ENCODE measurements around the gene CCL13.

The CCL13 gene

DNA sequence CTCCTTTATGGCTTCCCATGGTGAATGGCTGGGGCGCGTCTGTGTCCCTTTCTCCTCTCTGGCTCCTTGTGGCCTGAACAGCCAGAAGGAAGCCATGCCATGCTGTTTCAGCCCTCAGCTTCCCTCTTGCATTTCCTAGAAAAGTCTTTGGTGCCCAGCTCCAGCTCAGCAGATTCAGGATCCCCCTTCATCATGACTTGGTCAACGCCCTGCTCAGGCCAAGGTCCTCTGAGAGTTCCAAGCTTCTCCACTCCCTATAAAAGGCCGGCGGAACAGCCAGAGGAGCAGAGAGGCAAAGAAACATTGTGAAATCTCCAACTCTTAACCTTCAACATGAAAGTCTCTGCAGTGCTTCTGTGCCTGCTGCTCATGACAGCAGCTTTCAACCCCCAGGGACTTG is at the start of gene CCL13:
TSS of gene CCL13 (plus strand) at position 287 of the 400 bp plus-strand sequence. CDS start at position 334, 47 bp downstream.
- Histone ChIP-seq H3K4me3 (ENCODE audit: low read depth in 1 of 5, low read length in 5 of 5) (no peak within 1 kb of the TSS), H3K36me3 (ENCODE audit: control insufficient read depth in 5 of 5, insufficient read depth in 5 of 5, low read length in 5 of 5) (no peaks in the 10 kb centered on the region), H3K27ac (ENCODE audit: low read depth, low read length) (no peak within 1 kb of the TSS), H3K9me3 (ENCODE audit: control insufficient read depth in 5 of 5, low read length in 5 of 5) (no peaks in the 10 kb centered on the region), H3K4me1 (ENCODE audit: control insufficient read depth in 5 of 5, insufficient read depth in 5 of 5, low read length in 5 of 5) (peaks cover 0 to 23% (median 8%) of the 10 kb centered on the region in 5 donors), H3K27me3 (ENCODE audit: control insufficient read depth in 5 of 5, insufficient read depth in 4 of 5, low read length in 5 of 5) (no peaks in the 10 kb centered on the region), H3K9ac (ENCODE audit: low read length in 5 of 5) (no peak within 1 kb of the TSS)

DNA sequence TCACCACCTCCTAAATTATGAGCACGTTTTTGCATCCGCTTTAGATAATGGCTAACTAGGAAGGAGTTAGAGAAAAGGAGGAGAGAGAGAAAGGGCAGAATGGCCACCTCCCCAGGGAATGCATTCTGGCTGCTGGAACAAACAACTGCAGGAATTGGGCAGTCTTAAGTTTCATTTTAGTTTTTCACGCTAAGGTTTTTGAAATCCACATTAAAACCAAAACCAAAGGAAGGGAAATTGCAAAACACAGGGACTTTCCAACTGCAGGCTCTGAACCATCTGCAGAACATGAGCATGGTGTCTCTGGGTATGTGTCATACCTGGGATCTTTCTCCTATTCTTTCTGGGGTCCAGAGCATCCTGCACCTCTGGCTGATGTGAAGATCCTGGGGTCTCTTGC is 49.2 kb upstream of the CCL13 start:
- no peaks in the 10 kb centered on the region for H3K27me3 ChIP-seq (ENCODE audit: control insufficient read depth in 5 of 5, insufficient read depth in 4 of 5, low read length in 5 of 5)
- H3K27ac ChIP-seq (ENCODE audit: low read depth, low read length), result no peak overlapping the region
- H3K4me1 ChIP-seq (ENCODE audit: control insufficient read depth in 5 of 5, insufficient read depth in 5 of 5, low read length in 5 of 5), result peaks cover 0 to 39% (median 26%) of the 10 kb centered on the region in 5 donors
- H3K36me3 ChIP-seq (ENCODE audit: control insufficient read depth in 5 of 5, insufficient read depth in 5 of 5, low read length in 5 of 5), result no peaks in the 10 kb centered on the region
- H3K9me3 ChIP-seq (ENCODE audit: control insufficient read depth in 5 of 5, low read length in 5 of 5), result no peaks in the 10 kb centered on the region
- H3K9ac ChIP-seq (ENCODE audit: low read length in 5 of 5), result no peak overlapping the region
- H3K4me3 ChIP-seq (ENCODE audit: low read depth in 1 of 5, low read length in 5 of 5), result no peak overlapping the region

DNA sequence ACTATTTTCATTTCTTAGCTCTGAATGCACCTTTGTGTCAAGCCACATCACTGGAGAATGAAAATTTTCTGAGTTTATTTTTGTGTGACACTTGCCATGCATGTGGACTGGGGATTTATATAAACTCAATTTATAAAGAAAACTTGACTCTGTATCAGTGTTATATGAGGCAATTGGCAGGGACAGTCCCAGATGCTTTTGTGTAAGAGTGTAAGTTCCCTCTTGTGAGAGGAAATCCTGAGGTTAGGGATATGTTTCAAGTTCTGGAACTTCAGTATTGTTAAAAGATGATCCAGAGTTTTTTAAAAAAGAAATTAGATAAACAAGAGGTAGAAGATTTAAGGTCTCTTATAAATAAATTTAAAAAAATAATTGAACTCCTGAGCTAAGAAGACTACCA is 47.9 kb upstream of the CCL13 start:
- Histone ChIP-seq H3K36me3 (ENCODE audit: control insufficient read depth in 5 of 5, insufficient read depth in 5 of 5, low read length in 5 of 5) (no peaks in the 10 kb centered on the region), H3K27me3 (ENCODE audit: control insufficient read depth in 5 of 5, insufficient read depth in 4 of 5, low read length in 5 of 5) (no peaks in the 10 kb centered on the region), H3K9ac (ENCODE audit: low read length in 5 of 5) (no peak overlapping the region), H3K27ac (ENCODE audit: low read depth, low read length) (no peak overlapping the region), H3K4me3 (ENCODE audit: low read depth in 1 of 5, low read length in 5 of 5) (no peak overlapping the region), H3K9me3 (ENCODE audit: control insufficient read depth in 5 of 5, low read length in 5 of 5) (no peaks in the 10 kb centered on the region), H3K4me1 (ENCODE audit: control insufficient read depth in 5 of 5, insufficient read depth in 5 of 5, low read length in 5 of 5) (peaks cover 0 to 46% (median 36%) of the 10 kb centered on the region in 5 donors)

DNA sequence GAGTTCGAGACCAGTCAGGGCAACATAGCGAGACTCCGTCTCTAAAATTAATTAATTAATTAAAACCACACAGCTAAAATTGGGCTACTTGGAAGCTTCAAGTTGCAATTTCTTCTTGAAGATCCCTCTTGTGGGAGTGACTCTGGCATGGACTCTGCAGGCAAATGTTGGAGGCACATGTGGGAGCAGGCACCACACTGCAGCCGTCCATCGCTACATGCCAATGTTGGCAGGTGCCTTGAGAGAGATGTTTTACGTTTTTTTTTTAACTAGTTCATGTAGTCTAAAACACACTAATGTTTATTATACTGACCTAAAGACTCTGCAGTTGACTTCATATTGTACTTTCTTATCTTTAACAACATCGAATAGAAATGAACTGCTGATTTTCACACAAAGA is 45.0 kb upstream of the CCL13 start:
- H3K27ac ChIP-seq (ENCODE audit: low read depth, low read length), result no peak overlapping the region

DNA sequence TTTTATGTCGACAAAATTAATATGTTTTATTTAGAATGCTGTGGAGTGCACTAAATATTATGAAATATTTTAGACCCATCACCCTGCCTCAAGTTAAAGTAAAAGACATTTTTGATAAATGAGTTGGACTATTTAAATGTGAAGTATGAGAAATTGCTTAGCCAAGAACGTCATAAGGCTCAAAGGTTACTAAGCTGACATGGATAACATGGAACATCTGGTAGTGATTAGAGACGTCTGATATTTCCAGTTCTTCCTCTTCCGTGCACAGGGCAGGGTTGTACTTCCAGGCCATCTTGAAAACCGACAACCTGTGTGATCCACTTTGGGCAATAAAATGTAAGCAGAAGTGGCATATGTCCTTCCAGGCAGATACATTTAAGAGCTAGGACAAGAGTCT is 44.2 kb upstream of the CCL13 start:
- no peak overlapping the region for H3K9ac ChIP-seq (ENCODE audit: low read length in 5 of 5)

More for the DNA sequence above, 45.0 kb upstream of the CCL13 start:
- no peaks in the 10 kb centered on the region for H3K9me3 ChIP-seq (ENCODE audit: control insufficient read depth in 5 of 5, low read length in 5 of 5)
- H3K36me3 ChIP-seq (ENCODE audit: control insufficient read depth in 5 of 5, insufficient read depth in 5 of 5, low read length in 5 of 5), result no peaks in the 10 kb centered on the region
- H3K4me1 ChIP-seq (ENCODE audit: control insufficient read depth in 5 of 5, insufficient read depth in 5 of 5, low read length in 5 of 5), result peaks cover 10 to 60% (median 50%) of the 10 kb centered on the region in 5 donors
- H3K9ac ChIP-seq (ENCODE audit: low read length in 5 of 5), result no peak overlapping the region
- peaks cover 0 to 2% (median 0%) of the 10 kb centered on the region in 5 donors for H3K27me3 ChIP-seq (ENCODE audit: control insufficient read depth in 5 of 5, insufficient read depth in 4 of 5, low read length in 5 of 5)
- H3K4me3 ChIP-seq (ENCODE audit: low read depth in 1 of 5, low read length in 5 of 5), result no peak overlapping the region

DNA sequence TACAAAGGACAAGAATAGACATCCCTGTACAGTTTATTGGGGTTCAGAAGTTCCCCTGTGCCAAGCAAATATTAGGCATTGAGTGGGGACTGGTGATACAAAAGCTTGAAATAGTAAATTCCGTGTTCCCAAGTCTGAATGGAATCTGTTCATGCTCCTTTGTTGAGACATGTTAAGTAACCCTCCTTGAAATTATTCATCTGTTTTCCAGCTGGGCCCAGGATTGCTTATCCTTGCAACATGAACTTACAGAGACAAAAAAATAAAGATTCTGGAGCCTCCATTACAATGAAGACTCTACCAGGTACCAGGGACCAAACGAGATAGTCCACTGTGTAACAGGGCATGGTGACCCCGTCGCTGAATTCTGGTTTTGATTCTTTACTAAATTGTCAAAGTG is 43.1 kb upstream of the CCL13 start:
- Histone ChIP-seq H3K36me3 (ENCODE audit: control insufficient read depth in 5 of 5, insufficient read depth in 5 of 5, low read length in 5 of 5) (no peaks in the 10 kb centered on the region), H3K27me3 (ENCODE audit: control insufficient read depth in 5 of 5, insufficient read depth in 4 of 5, low read length in 5 of 5) (peaks cover 0 to 2% (median 0%) of the 10 kb centered on the region in 5 donors), H3K9me3 (ENCODE audit: control insufficient read depth in 5 of 5, low read length in 5 of 5) (no peaks in the 10 kb centered on the region), H3K4me1 (ENCODE audit: control insufficient read depth in 5 of 5, insufficient read depth in 5 of 5, low read length in 5 of 5) (peaks cover 10 to 41% (median 33%) of the 10 kb centered on the region in 5 donors), H3K9ac (ENCODE audit: low read length in 5 of 5) (no peak overlapping the region), H3K4me3 (ENCODE audit: low read depth in 1 of 5, low read length in 5 of 5) (no peak overlapping the region), H3K27ac (ENCODE audit: low read depth, low read length) (peak overlapping the region; percentile 74)

More for the DNA sequence above, 44.2 kb upstream of the CCL13 start:
- no peak overlapping the region for H3K27ac ChIP-seq (ENCODE audit: low read depth, low read length)
- no peak overlapping the region for H3K4me3 ChIP-seq (ENCODE audit: low read depth in 1 of 5, low read length in 5 of 5)
- no peaks in the 10 kb centered on the region for H3K9me3 ChIP-seq (ENCODE audit: control insufficient read depth in 5 of 5, low read length in 5 of 5)
- no peaks in the 10 kb centered on the region for H3K36me3 ChIP-seq (ENCODE audit: control insufficient read depth in 5 of 5, insufficient read depth in 5 of 5, low read length in 5 of 5)
- H3K4me1 ChIP-seq (ENCODE audit: control insufficient read depth in 5 of 5, insufficient read depth in 5 of 5, low read length in 5 of 5), result peaks cover 10 to 52% (median 42%) of the 10 kb centered on the region in 5 donors
- H3K27me3 ChIP-seq (ENCODE audit: control insufficient read depth in 5 of 5, insufficient read depth in 4 of 5, low read length in 5 of 5), result peaks cover 0 to 2% (median 0%) of the 10 kb centered on the region in 5 donors

DNA sequence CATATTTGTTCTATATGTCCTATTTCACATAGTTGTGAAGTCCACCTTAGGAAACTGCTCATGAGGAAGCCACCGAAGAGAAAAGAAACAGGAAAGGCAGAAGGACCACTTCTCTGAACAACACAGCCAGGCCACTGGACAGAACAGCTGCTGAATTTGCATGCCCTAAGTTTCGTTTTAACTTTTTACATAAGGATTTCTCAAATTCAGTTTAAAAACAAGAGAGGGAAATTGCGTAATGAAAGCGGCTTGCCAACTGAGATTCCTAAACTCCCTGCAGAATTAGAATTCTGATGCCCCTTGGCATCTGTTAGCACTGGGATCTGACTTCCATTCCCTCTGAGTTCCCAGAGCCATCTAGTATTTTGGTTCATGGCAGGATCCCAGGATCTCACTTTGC is 42.0 kb upstream of the CCL13 start:
- Histone ChIP-seq H3K4me1 (ENCODE audit: control insufficient read depth in 5 of 5, insufficient read depth in 5 of 5, low read length in 5 of 5) (peaks cover 15 to 44% (median 39%) of the 10 kb centered on the region in 5 donors), H3K36me3 (ENCODE audit: control insufficient read depth in 5 of 5, insufficient read depth in 5 of 5, low read length in 5 of 5) (no peaks in the 10 kb centered on the region), H3K27me3 (ENCODE audit: control insufficient read depth in 5 of 5, insufficient read depth in 4 of 5, low read length in 5 of 5) (peaks cover 0 to 2% (median 0%) of the 10 kb centered on the region in 5 donors), H3K9me3 (ENCODE audit: control insufficient read depth in 5 of 5, low read length in 5 of 5) (no peaks in the 10 kb centered on the region), H3K9ac (ENCODE audit: low read length in 5 of 5) (peak overlapping the region in 3 of 5 donors; percentile 6 to 85 (median 70)), H3K27ac (ENCODE audit: low read depth, low read length) (peak overlapping the region; percentile 74), H3K4me3 (ENCODE audit: low read depth in 1 of 5, low read length in 5 of 5) (peak overlapping the region in 1 of 5 donors; percentile 29)

DNA sequence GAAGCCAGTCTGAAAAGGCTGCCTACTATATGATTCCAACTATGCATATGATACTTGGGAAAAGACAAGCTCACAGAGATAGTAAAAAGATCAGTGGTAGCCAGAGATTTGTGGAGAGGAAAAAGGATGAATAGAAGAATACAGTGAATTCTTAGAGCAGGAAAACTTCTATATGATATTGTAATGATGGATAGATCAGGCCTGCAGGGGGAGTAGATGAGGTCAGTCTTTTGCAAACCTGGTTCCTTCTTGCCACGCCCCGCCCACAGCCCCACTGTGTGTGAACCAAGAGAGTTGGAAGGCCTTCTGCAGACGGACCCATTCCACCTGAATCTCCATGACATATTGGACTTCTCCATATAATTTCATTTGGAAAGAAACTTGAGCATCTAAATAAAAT is 37.8 kb upstream of the CCL13 start:
- no peaks in the 10 kb centered on the region for H3K36me3 ChIP-seq (ENCODE audit: control insufficient read depth in 5 of 5, insufficient read depth in 5 of 5, low read length in 5 of 5)
- H3K4me1 ChIP-seq (ENCODE audit: control insufficient read depth in 5 of 5, insufficient read depth in 5 of 5, low read length in 5 of 5), result peaks cover 16 to 37% (median 26%) of the 10 kb centered on the region in 5 donors
- no peak overlapping the region for H3K4me3 ChIP-seq (ENCODE audit: low read depth in 1 of 5, low read length in 5 of 5)
- peak overlapping the region; percentile 54 for H3K27ac ChIP-seq (ENCODE audit: low read depth, low read length)
- peaks cover 0 to 2% (median 0%) of the 10 kb centered on the region in 5 donors for H3K27me3 ChIP-seq (ENCODE audit: control insufficient read depth in 5 of 5, insufficient read depth in 4 of 5, low read length in 5 of 5)
- H3K9me3 ChIP-seq (ENCODE audit: control insufficient read depth in 5 of 5, low read length in 5 of 5), result peaks cover 0 to 3% (median 0%) of the 10 kb centered on the region in 5 donors
- H3K9ac ChIP-seq (ENCODE audit: low read length in 5 of 5), result no peak overlapping the region

DNA sequence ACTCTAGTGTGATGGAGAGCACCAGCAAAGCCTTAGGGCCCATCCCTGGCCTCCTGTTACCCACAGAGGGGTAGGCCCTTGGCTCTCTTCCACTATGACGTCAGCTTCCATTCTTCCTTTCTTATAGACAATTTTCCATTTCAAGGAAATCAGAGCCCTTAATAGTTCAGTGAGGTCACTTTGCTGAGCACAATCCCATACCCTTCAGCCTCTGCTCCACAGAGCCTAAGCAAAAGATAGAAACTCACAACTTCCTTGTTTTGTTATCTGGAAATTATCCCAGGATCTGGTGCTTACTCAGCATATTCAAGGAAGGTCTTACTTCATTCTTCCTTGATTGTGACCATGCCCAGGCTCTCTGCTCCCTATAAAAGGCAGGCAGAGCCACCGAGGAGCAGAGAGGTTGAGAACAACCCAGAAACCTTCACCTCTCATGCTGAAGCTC is 37.2 kb upstream of the CCL13 start, which contains the start of gene CCL8:
TSS of gene CCL8 (plus strand) at position 397 of the 445 bp plus-strand sequence. CDS start 67 bp downstream, outside the sequence.
- Histone ChIP-seq H3K9me3 (ENCODE audit: control insufficient read depth in 5 of 5, low read length in 5 of 5) (peaks cover 0 to 3% (median 0%) of the 10 kb centered on the region in 5 donors), H3K27me3 (ENCODE audit: control insufficient read depth in 5 of 5, insufficient read depth in 4 of 5, low read length in 5 of 5) (peaks cover 0 to 2% (median 0%) of the 10 kb centered on the region in 5 donors), H3K9ac (ENCODE audit: low read length in 5 of 5) (peak within 1 kb of the TSS in 1 of 5 donors; percentile 11), H3K36me3 (ENCODE audit: control insufficient read depth in 5 of 5, insufficient read depth in 5 of 5, low read length in 5 of 5) (no peaks in the 10 kb centered on the region), H3K27ac (ENCODE audit: low read depth, low read length) (peak within 1 kb of the TSS; percentile 54), H3K4me1 (ENCODE audit: control insufficient read depth in 5 of 5, insufficient read depth in 5 of 5, low read length in 5 of 5) (peaks cover 12 to 32% (median 21%) of the 10 kb centered on the region in 5 donors), H3K4me3 (ENCODE audit: low read depth in 1 of 5, low read length in 5 of 5) (peak within 1 kb of the TSS in 4 of 5 donors; percentile 13 to 38 (median 34))

DNA sequence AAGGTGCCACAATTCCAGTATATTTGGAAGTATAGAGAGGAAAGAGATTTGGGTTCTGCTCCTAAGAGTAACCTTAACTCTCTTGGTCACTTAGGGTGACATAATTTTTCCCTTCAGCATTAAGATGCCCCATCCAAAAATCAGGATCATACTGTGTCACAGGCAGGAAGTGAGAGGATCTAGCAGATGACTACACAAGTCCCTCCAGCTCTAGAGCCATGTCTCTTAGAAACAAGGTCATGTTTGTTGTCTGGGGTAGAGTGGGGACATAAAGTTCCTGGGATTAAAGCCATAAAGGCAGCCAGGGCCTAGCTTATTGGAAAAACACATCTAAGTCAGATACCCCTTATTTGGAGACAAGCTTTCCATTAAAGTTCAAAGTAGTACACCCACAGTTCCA is 34.3 kb upstream of the CCL13 start:
- H3K36me3 ChIP-seq (ENCODE audit: control insufficient read depth in 5 of 5, insufficient read depth in 5 of 5, low read length in 5 of 5), result no peaks in the 10 kb centered on the region
- no peak overlapping the region for H3K4me3 ChIP-seq (ENCODE audit: low read depth in 1 of 5, low read length in 5 of 5)
- no peaks in the 10 kb centered on the region for H3K27me3 ChIP-seq (ENCODE audit: control insufficient read depth in 5 of 5, insufficient read depth in 4 of 5, low read length in 5 of 5)
- H3K9me3 ChIP-seq (ENCODE audit: control insufficient read depth in 5 of 5, low read length in 5 of 5), result peaks cover 0 to 8% (median 0%) of the 10 kb centered on the region in 5 donors
- H3K27ac ChIP-seq (ENCODE audit: low read depth, low read length), result no peak overlapping the region
- no peak overlapping the region for H3K9ac ChIP-seq (ENCODE audit: low read length in 5 of 5)
- peaks cover 5 to 21% (median 10%) of the 10 kb centered on the region in 5 donors for H3K4me1 ChIP-seq (ENCODE audit: control insufficient read depth in 5 of 5, insufficient read depth in 5 of 5, low read length in 5 of 5)
